GM12873 (cell line): ENCODE results near the gene TBRG4.

Experiments used
- TF ChIP-seq, protein P1 (sequence below): IDR thresholded peaks from 2 replicates; pipeline ENCODE4 v1.5.1; 2012; ENCODE audit warnings: low read depth, mild to moderate bottlenecking, moderate library complexity, low read length, control low read depth; ENCODE audit not compliant: insufficient read depth; ENCODE audit errors: missing control alignments

The TBRG4 gene

DNA sequence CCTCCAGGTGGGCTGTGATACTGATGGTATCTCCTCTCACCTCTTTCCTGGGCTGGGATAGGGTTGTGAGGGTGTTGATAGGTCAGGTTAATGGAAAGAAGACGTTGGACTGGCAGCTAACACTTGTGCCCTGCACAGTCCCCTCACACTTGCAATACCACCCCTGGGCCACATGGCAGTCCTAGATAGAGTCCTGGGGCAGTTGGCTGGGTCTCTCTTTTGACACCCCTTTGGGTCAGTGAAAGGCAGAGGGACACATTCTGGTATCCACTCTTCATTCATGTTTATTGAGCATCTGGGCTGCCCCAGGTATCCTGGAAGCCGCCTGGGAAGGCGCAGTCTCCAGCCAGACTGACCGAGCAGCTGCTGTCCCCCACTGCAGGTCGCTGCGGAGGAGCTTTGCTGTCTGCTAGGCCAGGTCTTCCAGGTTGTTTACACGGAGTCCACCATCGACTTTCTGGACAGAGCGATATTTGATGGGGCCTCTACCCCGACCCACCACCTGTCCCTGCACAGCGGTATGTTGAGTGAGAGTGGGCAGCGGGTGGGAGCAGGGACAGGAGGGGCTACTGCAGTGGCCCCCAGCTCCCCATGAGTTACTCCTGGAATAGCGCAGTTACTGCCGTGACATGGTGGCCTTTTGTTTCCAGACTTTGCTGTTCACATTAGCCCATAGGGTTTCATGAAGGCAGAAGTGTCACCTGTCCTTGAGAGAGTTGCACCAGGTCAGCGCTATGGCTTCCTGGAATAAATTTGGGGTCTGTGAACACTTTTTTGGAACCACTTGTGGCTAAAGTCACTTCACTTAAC, 41.8 kb downstream of the TBRG4 start:
- TF ChIP-seq, protein P1, sequence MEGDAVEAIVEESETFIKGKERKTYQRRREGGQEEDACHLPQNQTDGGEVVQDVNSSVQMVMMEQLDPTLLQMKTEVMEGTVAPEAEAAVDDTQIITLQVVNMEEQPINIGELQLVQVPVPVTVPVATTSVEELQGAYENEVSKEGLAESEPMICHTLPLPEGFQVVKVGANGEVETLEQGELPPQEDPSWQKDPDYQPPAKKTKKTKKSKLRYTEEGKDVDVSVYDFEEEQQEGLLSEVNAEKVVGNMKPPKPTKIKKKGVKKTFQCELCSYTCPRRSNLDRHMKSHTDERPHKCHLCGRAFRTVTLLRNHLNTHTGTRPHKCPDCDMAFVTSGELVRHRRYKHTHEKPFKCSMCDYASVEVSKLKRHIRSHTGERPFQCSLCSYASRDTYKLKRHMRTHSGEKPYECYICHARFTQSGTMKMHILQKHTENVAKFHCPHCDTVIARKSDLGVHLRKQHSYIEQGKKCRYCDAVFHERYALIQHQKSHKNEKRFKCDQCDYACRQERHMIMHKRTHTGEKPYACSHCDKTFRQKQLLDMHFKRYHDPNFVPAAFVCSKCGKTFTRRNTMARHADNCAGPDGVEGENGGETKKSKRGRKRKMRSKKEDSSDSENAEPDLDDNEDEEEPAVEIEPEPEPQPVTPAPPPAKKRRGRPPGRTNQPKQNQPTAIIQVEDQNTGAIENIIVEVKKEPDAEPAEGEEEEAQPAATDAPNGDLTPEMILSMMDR: peak; percentile 32

DNA sequence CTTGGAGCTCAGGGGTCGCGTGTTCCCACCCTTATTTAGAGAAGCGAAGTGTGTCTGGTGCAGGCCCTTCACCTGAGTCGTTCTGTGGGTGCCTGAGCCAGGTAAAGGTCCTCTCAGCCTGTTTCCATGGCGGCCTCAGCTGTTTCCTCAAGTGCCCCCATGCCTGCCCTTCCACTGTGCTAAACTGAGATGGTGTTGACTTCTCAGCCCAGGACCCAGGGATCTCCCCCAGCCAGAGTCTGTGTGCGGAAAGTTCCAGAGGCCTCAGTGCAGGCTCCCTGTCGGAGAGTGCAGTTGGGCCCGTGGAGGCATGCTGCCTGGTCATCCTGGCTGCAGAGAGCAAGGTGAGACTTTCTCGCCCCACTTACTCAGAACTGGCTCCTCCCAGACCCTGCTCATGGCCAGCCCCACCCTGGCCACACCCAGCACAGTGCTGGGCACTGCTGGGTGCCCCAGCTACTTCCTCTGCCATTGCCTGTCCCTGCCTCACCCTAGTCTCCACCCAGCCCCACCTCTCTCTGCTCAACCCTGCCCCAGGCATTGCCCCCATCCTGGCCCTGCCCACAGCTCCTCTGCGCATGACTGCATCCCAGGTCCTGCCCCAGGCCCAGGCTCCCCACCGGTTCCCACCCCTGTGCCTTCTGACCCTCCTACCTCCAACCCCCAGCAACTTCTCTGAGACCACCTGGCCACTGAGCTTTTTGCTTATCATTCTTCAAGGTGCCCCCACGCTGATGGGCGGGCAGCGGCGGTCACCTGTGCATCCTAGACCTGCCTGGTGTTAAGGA, 43.1 kb downstream of the TBRG4 start:
- TF ChIP-seq, protein P1: no peak

DNA sequence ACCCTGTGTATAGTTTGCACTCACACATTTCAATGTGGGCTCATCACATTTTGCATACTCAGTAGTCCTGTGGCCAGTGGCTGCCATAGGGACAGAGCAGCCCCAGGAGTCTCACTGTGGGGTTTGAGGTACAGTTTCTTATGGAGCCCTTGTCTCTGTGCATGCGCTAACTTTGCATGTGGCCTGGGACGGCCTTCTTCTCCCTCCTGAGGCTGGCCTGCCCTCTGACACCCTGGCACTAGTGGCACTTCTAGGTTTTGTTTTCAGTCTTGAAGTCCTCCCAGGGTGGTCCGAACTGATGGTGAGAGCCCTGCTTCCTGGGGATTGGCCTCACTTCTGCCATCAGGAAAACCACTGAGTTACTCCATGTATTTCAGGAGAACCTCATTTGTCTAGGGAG, 43.9 kb downstream of the TBRG4 start:
- TF ChIP-seq, protein P1: no peak

DNA sequence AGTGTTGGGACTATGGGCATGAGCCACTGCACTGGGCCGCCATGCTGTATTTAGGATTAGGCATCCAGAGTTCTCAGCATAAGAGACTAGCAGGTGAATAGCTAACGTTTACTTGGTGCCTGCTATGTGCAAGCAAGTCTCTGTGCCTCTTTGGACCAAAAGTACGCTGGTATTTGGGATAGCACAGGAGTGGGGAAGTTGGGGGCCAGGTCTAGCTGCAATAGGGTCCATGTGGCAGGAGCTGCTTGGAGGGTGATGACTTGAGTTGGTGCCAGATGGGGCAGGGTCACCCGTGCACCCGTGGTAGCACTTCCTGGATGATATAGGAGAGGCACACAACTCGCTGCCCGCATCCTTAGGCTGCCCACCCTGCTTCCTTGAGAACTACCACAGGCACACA, 45.1 kb downstream of the TBRG4 start:
- TF ChIP-seq, protein P1: no peak

DNA sequence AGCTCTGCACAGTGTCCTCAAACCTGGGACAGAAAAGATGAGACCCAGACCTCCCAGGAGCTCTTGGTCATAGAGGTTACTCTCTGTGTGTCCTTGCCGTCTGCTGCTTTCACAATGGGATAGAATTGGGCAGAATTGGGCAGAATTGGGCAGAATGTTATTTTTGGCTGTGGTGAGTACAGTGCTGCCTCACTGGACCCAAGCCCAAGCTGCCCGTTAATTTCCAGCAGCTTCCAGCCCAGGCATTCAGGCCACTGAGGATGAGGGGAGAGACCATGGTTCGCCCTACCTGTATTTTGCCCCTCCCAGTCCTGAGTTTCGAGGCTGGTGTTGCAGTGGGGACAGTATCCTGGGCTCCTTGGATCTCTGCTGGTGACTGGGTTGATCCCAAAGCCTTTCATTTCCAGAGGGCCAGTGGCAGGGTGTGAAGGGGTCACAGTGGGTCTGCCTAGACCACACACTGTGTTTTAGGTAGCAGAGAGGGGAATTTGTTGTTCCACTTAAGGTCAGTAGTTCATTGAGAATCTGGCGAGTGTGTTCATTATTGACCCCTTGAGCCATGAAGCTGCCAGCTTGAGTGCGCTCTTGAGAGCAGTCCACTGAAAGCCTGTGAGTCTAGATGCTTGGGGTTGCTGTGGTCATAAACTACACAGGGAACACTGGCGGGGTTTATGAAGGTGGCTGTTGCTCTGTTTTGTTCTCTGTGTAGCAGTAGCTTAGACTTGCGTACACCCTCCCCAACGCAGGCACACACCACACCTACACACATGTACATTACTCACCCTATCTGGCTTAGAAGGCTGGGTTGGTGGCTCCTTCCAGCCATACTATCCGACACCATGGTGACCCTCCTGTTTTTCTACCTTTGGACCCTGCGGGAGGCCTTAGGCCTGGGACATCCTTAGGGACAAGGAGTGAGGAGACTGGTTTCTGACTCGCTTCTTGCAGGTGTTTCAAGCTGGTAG, 46.2 kb downstream of the TBRG4 start:
- TF ChIP-seq, protein P1: no peak

DNA sequence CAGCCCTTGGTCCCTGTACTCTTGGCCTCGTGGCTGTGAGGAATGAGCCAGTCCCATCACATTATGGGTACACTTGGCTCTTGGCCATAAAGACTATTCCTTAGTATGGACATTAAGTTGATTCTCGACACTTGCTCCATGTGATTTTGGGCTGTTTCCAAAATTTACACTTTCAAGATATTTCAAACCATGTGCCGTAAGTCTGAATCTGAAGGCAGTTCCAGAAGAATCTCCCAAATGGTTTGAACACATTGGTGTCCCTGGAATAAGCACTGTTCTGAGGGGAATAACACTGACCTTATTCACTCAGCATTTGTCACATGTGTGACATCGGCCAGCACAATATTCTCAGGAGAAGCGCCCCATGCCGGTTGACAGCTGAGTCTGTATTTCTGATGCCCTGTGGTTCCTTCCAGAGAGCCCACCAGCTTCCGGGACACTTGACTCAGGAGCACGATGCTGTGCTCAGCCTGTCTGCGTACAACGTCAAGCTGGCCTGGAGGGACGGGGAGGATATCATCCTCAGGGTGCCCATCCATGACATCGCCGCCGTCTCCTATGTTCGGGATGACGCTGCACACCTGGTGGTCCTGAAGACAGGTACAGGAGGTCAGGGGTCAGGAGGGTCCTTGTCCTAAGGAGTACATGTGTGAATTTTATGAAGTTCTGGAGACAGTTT, 47.3 kb downstream of the TBRG4 start:
- TF ChIP-seq, protein P1: no peak
